Mucosa of descending colon (tissue), 3 donors: ENCODE data around the gene STK31. TPM values are rescaled to one million over a fixed set of nuclear protein-coding genes. Genes with fewer than 3 reads are reported as not detected.
"Not testable (repeated sequence)": the region's sequence is repeated elsewhere in the genome, so short reads cannot be mapped to it uniquely, and the experiment has no call there.

Experiments used
- ATAC-seq: fragments of 200-7000 bp; cut with Tn5 transposase; one replicate; pipeline ENCODE4 v1.9.1; 2020; ENCODE audit warnings: mild to moderate bottlenecking, moderate library complexity
- DNase-seq, 3 donors: peaks; one replicate each; pipeline ENCODE4 v3.0.0-alpha.2; 2020
- H3K36me3 ChIP-seq: fragments of 200-600 bp; one replicate; pipeline ENCODE4 v1.8.0; 2021; ENCODE audit warnings: low read depth, mild to moderate bottlenecking
- H3K4me1 ChIP-seq: fragments of 200-600 bp; one replicate; pipeline ENCODE4 v1.8.0; 2021; ENCODE audit warnings: low read depth, mild to moderate bottlenecking
- H3K4me3 ChIP-seq: fragments of 200-600 bp; one replicate; pipeline ENCODE4 v1.8.0; 2021; ENCODE audit warnings: mild to moderate bottlenecking
- H3K9me3 ChIP-seq: fragments of 200-600 bp; one replicate; pipeline ENCODE4 v1.8.0; 2021; ENCODE audit warnings: mild to moderate bottlenecking
- CTCF ChIP-seq: fragments of 200-600 bp; IDR thresholded peaks from one replicate; pipeline ENCODE4 v1.8.0; 2022; ENCODE audit warnings: antibody characterized with exemption, mild to moderate bottlenecking
- intact Hi-C, 2 donors: fragments of 100-400 bp; cut with DNase I in 1 of 2; cut with micrococcal nuclease in 1 of 2; formaldehyde crosslinking; loops; one replicate each; pipeline versions ENCODE4 v1.11.0 to v1.11.1; 2022; cut with DNase I, micrococcal nuclease
- total RNA-seq, 3 donors: library from RNA; stranded (reverse); fragmentation: NEBNext Ultra II Directional in 2 of 3; extraction: Animal tissue kit (Norgen Biotek cat#: 25700) in 2 of 3; gene quantifications; one replicate each; pipeline versions ENCODE4 v1.2.1 to v1.2.4, GENCODE V29; 2021 to 2023
- donor health status: DM: no; HTN: no; CAD: no; lungs with moderate emphysema.
- donor health status: DM: no; HTN: no; CAD: no.
- donor health status: DM: no; HTN: yes; CAD: no.

STK31 gene
- total RNA-seq, 3 donors from 2014 or later: 0.38 to 1.3 (median 0.65) TPM

DNA sequence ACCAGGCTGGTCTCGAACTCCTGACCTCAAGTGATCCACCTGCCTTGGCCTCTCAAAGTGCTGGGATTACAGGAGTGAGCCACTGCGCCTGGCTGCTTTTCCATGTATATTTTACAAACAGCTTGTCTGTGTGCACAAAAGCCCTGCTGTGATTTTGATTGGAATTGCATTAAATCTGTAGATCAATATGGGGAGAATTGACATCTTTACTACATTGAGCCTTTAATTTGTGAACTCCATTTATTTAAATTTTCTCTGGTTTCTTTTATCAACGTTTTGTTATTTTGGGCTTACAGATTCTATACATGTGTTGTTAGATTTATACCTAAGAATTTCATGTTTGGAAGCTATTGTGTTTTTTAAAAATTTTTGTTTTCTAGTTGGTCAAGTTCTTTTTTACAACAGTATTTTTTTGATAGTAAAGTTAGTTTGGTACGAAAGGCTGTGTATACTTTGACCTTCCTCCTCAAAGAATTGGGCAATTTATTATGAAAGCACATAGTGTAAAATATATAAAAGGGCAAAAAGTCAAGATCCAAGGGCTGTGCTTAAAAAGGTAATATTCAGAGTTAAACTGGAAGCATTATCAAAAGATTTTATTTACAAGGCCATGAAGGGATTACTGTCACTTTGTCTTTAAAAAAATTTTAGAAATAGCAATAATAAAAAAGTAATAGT, 92.8 kb downstream of the STK31 start:
- no peak for ATAC-seq
- intact Hi-C loops: no loop called here
- Histone ChIP-seq H3K4me1 (no peaks in the 10 kb centered on the region), H3K36me3 (no peaks in the 10 kb centered on the region), H3K4me3 (no peak overlapping the region), H3K9me3 (no peaks in the 10 kb centered on the region)
- TF ChIP-seq CTCF: no peak
- DNase-seq: no peak

DNA sequence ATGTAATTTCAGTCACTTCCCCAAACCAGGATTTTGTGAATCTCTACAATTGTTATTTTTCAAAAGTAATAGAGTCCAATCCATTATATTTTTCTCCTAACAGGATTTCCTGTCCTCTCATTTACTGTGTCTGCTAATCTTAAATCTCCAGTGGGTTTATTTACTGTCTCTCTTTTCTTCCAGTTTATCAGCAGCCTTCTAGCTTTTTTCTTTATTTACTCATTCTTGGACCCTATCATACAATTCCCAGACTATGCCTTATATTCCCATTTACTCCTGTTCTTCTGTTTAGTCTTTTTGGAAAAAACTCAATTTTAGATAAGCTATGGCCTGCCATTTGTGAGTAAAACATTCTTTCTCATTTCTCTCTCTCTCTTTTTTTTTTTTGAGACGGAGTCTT, 94.7 kb downstream of the STK31 start:
- DNase-seq (no peak), ATAC-seq (no peak)
- Histone ChIP-seq H3K4me3 (no peak overlapping the region), H3K4me1 (no peaks in the 10 kb centered on the region), H3K9me3 (peaks cover 4% of the 10 kb centered on the region), H3K36me3 (no peaks in the 10 kb centered on the region)
- no peak for TF ChIP-seq CTCF
- intact Hi-C loops: no loop called here

GRCh38 chr7:23808421-23808820, 98.4 kb downstream of the STK31 start:
- no peaks in the 10 kb centered on the region for H3K36me3 ChIP-seq
- DNase-seq (no peak), ATAC-seq (no peak)
- peaks cover 4% of the 10 kb centered on the region for H3K9me3 ChIP-seq
- no peak overlapping the region for H3K4me3 ChIP-seq
- intact Hi-C loops: no loop called here
- no peak for TF ChIP-seq CTCF
- no peaks in the 10 kb centered on the region for H3K4me1 ChIP-seq

- ATAC-seq: no peak
- peaks cover 4% of the 10 kb centered on the region for H3K9me3 ChIP-seq
- no peak overlapping the region for H3K4me3 ChIP-seq
- intact Hi-C loops: no loop called here
- DNase-seq: no peak
- no peaks in the 10 kb centered on the region for H3K4me1 ChIP-seq
- H3K36me3 ChIP-seq: no peaks in the 10 kb centered on the region
- no peak for TF ChIP-seq CTCF
Measured at GRCh38 chr7:23810099-23810498, 100.1 kb downstream of the STK31 start.

GRCh38 chr7:23811540-23811939, 101.5 kb downstream of the STK31 start:
- ATAC-seq (no peak), DNase-seq (no peak)
- Histone ChIP-seq H3K36me3 (no peaks in the 10 kb centered on the region), H3K4me1 (no peaks in the 10 kb centered on the region), H3K4me3 (no peak overlapping the region), H3K9me3 (peaks cover 4% of the 10 kb centered on the region)
- no peak for TF ChIP-seq CTCF
- intact Hi-C loops: no loop called here

DNA sequence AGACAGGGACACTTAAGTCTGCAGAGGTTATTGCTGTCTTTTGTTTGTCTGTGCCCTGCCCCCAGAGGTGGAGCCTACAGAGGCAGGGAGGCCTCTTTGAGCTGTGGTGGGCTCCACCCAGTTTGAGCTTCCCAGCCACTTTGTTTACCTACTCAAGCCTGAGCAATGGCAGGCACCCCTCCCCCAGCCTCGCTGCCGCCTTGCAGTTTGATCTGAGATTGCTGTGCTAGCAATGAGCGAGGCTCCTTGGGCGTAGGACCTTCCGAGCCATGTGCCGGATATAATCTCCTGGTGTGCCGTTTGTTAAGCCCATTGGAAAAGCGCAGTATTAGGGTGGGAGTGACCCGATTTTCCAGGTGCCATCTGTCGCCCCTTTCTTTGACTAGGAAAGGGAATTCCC, 118.1 kb downstream of the STK31 start:
- intact Hi-C loops, ATAC-seq, H3K4me3 ChIP-seq, H3K9me3 ChIP-seq, H3K4me1 ChIP-seq, H3K36me3 ChIP-seq: not testable (repeated sequence)
- DNase-seq: peak in 1 of 3 donors; percentile 25

GRCh38 chr7:23832733-23833132, 122.7 kb downstream of the STK31 start:
- peaks cover 36% of the 10 kb centered on the region for H3K9me3 ChIP-seq

More at GRCh38 chr7:23832733-23833132, 122.7 kb downstream of the STK31 start:
- ATAC-seq, DNase-seq, H3K4me1 ChIP-seq, intact Hi-C loops, H3K36me3 ChIP-seq, H3K4me3 ChIP-seq: not testable (repeated sequence)
